Measurements from ENCODE around the gene HSD17B8. TPM values are rescaled to one million over a fixed set of nuclear protein-coding genes. Genes with fewer than 3 reads are reported as not detected.

Gene HSD17B8
- total RNA-seq, 2 experiments from 2014 or later: 11.6 to 18.8 TPM

- Histone ChIP-seq H3K79me2 (ENCODE audit: insufficient read depth, low read depth, low read length) (no peaks in the 10 kb centered on the region), H3K4me2 (ENCODE audit: low read length) (no peak overlapping the region), H2AFZ (ENCODE audit: low read length) (no peak overlapping the region), H3K9me2 (ENCODE audit: insufficient read depth, low read length) (no peaks in the 10 kb centered on the region), H3K4me3 (ENCODE audit: low read depth, low read length, poor library complexity, severe bottlenecking) (no peak overlapping the region), H4K20me1 (ENCODE audit: insufficient read depth, low read length) (no peaks in the 10 kb centered on the region), H3K36me3 (ENCODE audit: insufficient read depth, low read length) (no peaks in the 10 kb centered on the region), H3K27ac (ENCODE audit: low read depth, low read length, poor library complexity, severe bottlenecking) (no peak overlapping the region), H3K4me1 (ENCODE audit: insufficient read depth, low read length, poor library complexity, severe bottlenecking) (peaks cover 1% of the 10 kb centered on the region), H3K9me3 (ENCODE audit: low read length) (no peaks in the 10 kb centered on the region)
- TF ChIP-seq CTCF (conservative IDR thresholded peaks at IDR 0.05; ENCODE audit: low read length) (no peak), EZH2phosphoT487 (IDR thresholded peaks at IDR 0.05; ENCODE audit: borderline replicate concordance, low read depth, low read length) (no peak)
- ChIA-PET POLR2A (no interaction called here), CTCF (ENCODE audit: unreplicated experiment) (no interaction called here)
- BruUV-seq (replicated peaks): no TSS peak
- DNase-seq (ENCODE audit: low spot score): no peak
- intact Hi-C loops (cut with micrococcal nuclease; ENCODE audit: unreplicated experiment): no loop called here
These were observed 37.6 kb upstream of the HSD17B8 start for GRCh38 chr6:33166811-33167210.

- Histone ChIP-seq H3K9me2 (ENCODE audit: insufficient read depth, low read length) (no peaks in the 10 kb centered on the region), H3K9me3 (ENCODE audit: low read length) (no peaks in the 10 kb centered on the region), H3K4me2 (ENCODE audit: low read length) (no peak overlapping the region), H3K27ac (ENCODE audit: low read depth, low read length, poor library complexity, severe bottlenecking) (no peak overlapping the region), H3K4me1 (ENCODE audit: insufficient read depth, low read length, poor library complexity, severe bottlenecking) (no peaks in the 10 kb centered on the region), H3K36me3 (ENCODE audit: insufficient read depth, low read length) (no peaks in the 10 kb centered on the region), H2AFZ (ENCODE audit: low read length) (no peak overlapping the region), H3K4me3 (ENCODE audit: low read depth, low read length, poor library complexity, severe bottlenecking) (no peak overlapping the region), H4K20me1 (ENCODE audit: insufficient read depth, low read length) (no peaks in the 10 kb centered on the region), H3K79me2 (ENCODE audit: insufficient read depth, low read depth, low read length) (no peaks in the 10 kb centered on the region)
- BruUV-seq (replicated peaks): no TSS peak
- no peak for DNase-seq (ENCODE audit: low spot score)
- CTCF ChIA-PET (ENCODE audit: unreplicated experiment): no interaction called here
- intact Hi-C loops (cut with micrococcal nuclease; ENCODE audit: unreplicated experiment): no loop called here
- POLR2A ChIA-PET: no interaction called here
- TF ChIP-seq CTCF (conservative IDR thresholded peaks at IDR 0.05; ENCODE audit: low read length) (no peak), EZH2phosphoT487 (IDR thresholded peaks at IDR 0.05; ENCODE audit: borderline replicate concordance, low read depth, low read length) (no peak)
These were observed 36.8 kb upstream of the HSD17B8 start for GRCh38 chr6:33167374-33168283.

- no TSS peak for BruUV-seq (replicated peaks)
- Histone ChIP-seq H3K9me2 (ENCODE audit: insufficient read depth, low read length) (no peaks in the 10 kb centered on the region), H3K9me3 (ENCODE audit: low read length) (no peaks in the 10 kb centered on the region), H2AFZ (ENCODE audit: low read length) (no peak overlapping the region), H3K79me2 (ENCODE audit: insufficient read depth, low read depth, low read length) (no peaks in the 10 kb centered on the region), H3K4me3 (ENCODE audit: low read depth, low read length, poor library complexity, severe bottlenecking) (no peak overlapping the region), H4K20me1 (ENCODE audit: insufficient read depth, low read length) (no peaks in the 10 kb centered on the region), H3K4me1 (ENCODE audit: insufficient read depth, low read length, poor library complexity, severe bottlenecking) (peaks cover under 1% of the 10 kb centered on the region), H3K27ac (ENCODE audit: low read depth, low read length, poor library complexity, severe bottlenecking) (no peak overlapping the region), H3K4me2 (ENCODE audit: low read length) (no peak overlapping the region), H3K36me3 (ENCODE audit: insufficient read depth, low read length) (no peaks in the 10 kb centered on the region)
- POLR2A ChIA-PET: no interaction called here
- CTCF ChIA-PET (ENCODE audit: unreplicated experiment): no interaction called here
- intact Hi-C loops (cut with micrococcal nuclease; ENCODE audit: unreplicated experiment): no loop called here
- TF ChIP-seq EZH2phosphoT487 (IDR thresholded peaks at IDR 0.05; ENCODE audit: borderline replicate concordance, low read depth, low read length) (no peak), CTCF (conservative IDR thresholded peaks at IDR 0.05; ENCODE audit: low read length) (no peak)
- no peak for DNase-seq (ENCODE audit: low spot score)
These were observed 36.2 kb upstream of the HSD17B8 start for GRCh38 chr6:33168284-33168601.

All from OCI-LY7 (cell line).